HepG2 (cell line): ENCODE measurements around the gene SMC6. TPM values are rescaled to one million over a fixed set of nuclear protein-coding genes. Genes with fewer than 3 reads are reported as not detected.

Source experiments
- ARNT ChIP-seq: fragments of 450-650 bp; IDR thresholded peaks from 2 replicates; pipeline ENCODE4 v1.6.1; 2017
- DDIT3 ChIP-seq: sonication (generic); formaldehyde crosslinking; IDR thresholded peaks from 2 replicates; pipeline ENCODE4 v1.4.0; 2020; ENCODE audit warnings: mild to moderate bottlenecking, missing genetic modification reagents
- ELF1 ChIP-seq: sonication (generic); formaldehyde crosslinking; IDR thresholded peaks from 2 replicates; pipeline ENCODE4 v1.4.0; 2020; ENCODE audit warnings: missing genetic modification reagents
- FOXO4 ChIP-seq: sonication (generic); formaldehyde crosslinking; conservative IDR thresholded peaks from 2 replicates; pipeline ENCODE4 v1.8.1; 2023; ENCODE audit warnings: missing genetic modification reagents
- HDAC1 ChIP-seq: sonication (generic); formaldehyde crosslinking; IDR thresholded peaks from 2 replicates; pipeline ENCODE4 v1.5.1; 2020; ENCODE audit warnings: mild to moderate bottlenecking, missing genetic modification reagents
- IKZF4 ChIP-seq: sonication (generic); formaldehyde crosslinking; IDR thresholded peaks from 2 replicates; pipeline ENCODE4 v1.5.1; 2020; ENCODE audit warnings: borderline replicate concordance, mild to moderate bottlenecking, low read depth, missing genetic modification reagents; ENCODE audit errors: not compliant biosample characterization
- NFKBIZ ChIP-seq: IDR thresholded peaks from 2 replicates; pipeline ENCODE4 v1.6.1; 2018; ENCODE audit warnings: missing genetic modification reagents, missing compliant biosample characterization
- NPAS2 ChIP-seq: sonication (generic); formaldehyde crosslinking; IDR thresholded peaks from 2 replicates; pipeline ENCODE4 v1.8.0; 2022; ENCODE audit warnings: mild to moderate bottlenecking, missing genetic modification reagents, borderline replicate concordance
- PHB2 ChIP-seq: fragments of 450-650 bp; IDR thresholded peaks from 2 replicates; pipeline ENCODE4 v1.6.1; 2018; ENCODE audit not compliant: partially characterized antibody
- SRSF4 ChIP-seq: fragments of 200-400 bp; formaldehyde crosslinking; IDR thresholded peaks from one replicate; pipeline ENCODE4 v1.6.1; 2018; ENCODE audit warnings: mild to moderate bottlenecking, low read depth, low read length, moderate library complexity; ENCODE audit not compliant: poor library complexity, severe bottlenecking
- SSRP1 ChIP-seq: IDR thresholded peaks from 2 replicates; pipeline ENCODE4 v1.6.1; 2016; ENCODE audit warnings: control low read depth
- ZBTB40 ChIP-seq, 2 experiments: fragments of 450-650 bp in 1 of 2; sonication (generic) in 1 of 2; formaldehyde crosslinking in 1 of 2; IDR thresholded peaks; 2 replicates each; pipeline versions ENCODE4 v1.6.1 to v1.8.0; 2016 to 2022; ENCODE audit warnings: antibody characterized with exemption in 1 of 2, mild to moderate bottlenecking in 1 of 2, missing genetic modification reagents in 1 of 2
- ZFP90 ChIP-seq: sonication (generic); formaldehyde crosslinking; IDR thresholded peaks from 2 replicates; pipeline ENCODE4 v1.8.0; 2022; ENCODE audit warnings: missing genetic modification reagents, mild to moderate bottlenecking, inconsistent platforms, borderline replicate concordance
- ZNF136 ChIP-seq: sonication (generic); formaldehyde crosslinking; IDR thresholded peaks from 2 replicates; pipeline ENCODE4 v1.8.1; 2022; ENCODE audit warnings: low read depth, mild to moderate bottlenecking, moderate library complexity, missing genetic modification reagents
- ZNF614 ChIP-seq: IDR thresholded peaks from 2 replicates; pipeline ENCODE4 v1.6.1; 2018; ENCODE audit warnings: missing biosample characterization, missing genetic modification reagents, inconsistent platforms, borderline replicate concordance
- ZNF616 ChIP-seq: sonication (generic); formaldehyde crosslinking; IDR thresholded peaks from 2 replicates; pipeline ENCODE4 v1.5.0; 2020; ENCODE audit warnings: low read depth, mild to moderate bottlenecking, missing genetic modification reagents
- ZNF749 ChIP-seq: sonication (generic); formaldehyde crosslinking; IDR thresholded peaks from 2 replicates; pipeline ENCODE4 v1.8.0; 2022; ENCODE audit warnings: mild to moderate bottlenecking, missing genetic modification reagents, moderate library complexity, borderline replicate concordance
- ZNF850 ChIP-seq: sonication (generic); formaldehyde crosslinking; conservative IDR thresholded peaks from 2 replicates; pipeline ENCODE4 v1.9.0; 2021; ENCODE audit warnings: mild to moderate bottlenecking, missing genetic modification reagents
- polyA plus RNA-seq, 8 experiments: library from polyadenylated mRNA; depleted of rRNA in 3 of 8; stranded (reverse) in 7 of 8; unstranded in 1 of 8; fragments of >200 nt; fragmentation: Illumina TruSeq in 4 of 8; extraction: Trizol in 4 of 8; gene quantifications; 2 replicates each; pipeline versions ENCODE4 v1.2.1 to v1.2.3, GENCODE V29; 2011 to 2016; ENCODE audit warnings: low read depth in 4 of 8, missing spikeins in 1 of 8, mixed read lengths in 1 of 8; ENCODE audit not compliant: insufficient read depth in 1 of 8
- total RNA-seq, 5 experiments: library from RNA; depleted of rRNA; stranded (reverse); fragments of >200 nt; fragmentation: Illumina TruSeq; extraction: Trizol; gene quantifications; 2 replicates each; pipeline ENCODE4 v1.2.3, GENCODE V29; 2016; ENCODE audit warnings: low read depth in 1 of 5

Gene SMC6
- total and polyA plus RNA-seq, 2 of the 13 experiments (the other 11 are each of a cell fraction or from before 2014, with no cell fraction given) = 18.9 to 55.3 TPM

- TF ChIP-seq ZBTB40 (IDR thresholded peaks at IDR 0.05) (peak; percentile 61; the same call in 1 of the 2 replicates), ZBTB40 (CRISPR knock-in tag; IDR thresholded peaks at IDR 0.05) (no peak; the same call in 1 of the 2 replicates), HDAC1 (CRISPR knock-in tag) (peak; percentile 87), NPAS2 (CRISPR knock-in tag) (no peak), PHB2 (no peak), IKZF4 (CRISPR knock-in tag) (no peak), ZNF136 (CRISPR knock-in tag) (no peak), ZNF850 (no peak), SSRP1 (CRISPR knock-in tag) (no peak), DDIT3 (CRISPR knock-in tag) (no peak), SRSF4 (no peak), FOXO4 (CRISPR knock-in tag) (no peak), ZNF749 (CRISPR knock-in tag) (no peak; the same call in 1 of the 2 replicates), NFKBIZ (CRISPR knock-in tag) (0 out of 2 replicates have a peak, but pooled peaks have one; percentile 35), ZNF616 (no peak; the same call in 1 of the 2 replicates), ZNF614 (CRISPR knock-in tag) (no peak), ZFP90 (CRISPR knock-in tag) (no peak; the same call in 1 of the 2 replicates), ARNT (no peak), ELF1 (CRISPR knock-in tag) (peak; percentile 90)
These were observed at the start of gene SMC6, which contains the start of gene GEN1 (continued) for GRCh38 chr2:17753803-17754663.
